ENCODE measurements around the gene PTPRD.

DNA sequence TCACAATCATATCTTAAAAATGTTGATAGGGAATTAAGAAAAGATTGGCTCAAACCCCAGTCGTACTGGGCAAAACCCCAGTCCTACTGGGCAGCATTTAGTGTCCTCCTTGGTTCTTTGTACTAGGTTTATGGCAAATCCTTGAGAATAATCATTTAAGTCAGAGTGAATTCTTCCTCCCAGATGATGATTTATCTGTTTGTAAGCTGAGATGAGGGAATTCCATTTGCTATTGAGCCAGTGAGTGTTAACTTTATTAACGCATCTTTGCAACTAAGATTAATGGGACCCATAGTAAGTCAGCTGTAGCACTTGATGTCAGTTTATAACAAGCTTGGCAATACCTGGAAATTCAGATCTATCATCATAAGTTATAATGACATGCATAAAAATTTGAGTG, 1991.4 kb downstream of the PTPRD start:
- TF ChIP-seq, protein P1, sequence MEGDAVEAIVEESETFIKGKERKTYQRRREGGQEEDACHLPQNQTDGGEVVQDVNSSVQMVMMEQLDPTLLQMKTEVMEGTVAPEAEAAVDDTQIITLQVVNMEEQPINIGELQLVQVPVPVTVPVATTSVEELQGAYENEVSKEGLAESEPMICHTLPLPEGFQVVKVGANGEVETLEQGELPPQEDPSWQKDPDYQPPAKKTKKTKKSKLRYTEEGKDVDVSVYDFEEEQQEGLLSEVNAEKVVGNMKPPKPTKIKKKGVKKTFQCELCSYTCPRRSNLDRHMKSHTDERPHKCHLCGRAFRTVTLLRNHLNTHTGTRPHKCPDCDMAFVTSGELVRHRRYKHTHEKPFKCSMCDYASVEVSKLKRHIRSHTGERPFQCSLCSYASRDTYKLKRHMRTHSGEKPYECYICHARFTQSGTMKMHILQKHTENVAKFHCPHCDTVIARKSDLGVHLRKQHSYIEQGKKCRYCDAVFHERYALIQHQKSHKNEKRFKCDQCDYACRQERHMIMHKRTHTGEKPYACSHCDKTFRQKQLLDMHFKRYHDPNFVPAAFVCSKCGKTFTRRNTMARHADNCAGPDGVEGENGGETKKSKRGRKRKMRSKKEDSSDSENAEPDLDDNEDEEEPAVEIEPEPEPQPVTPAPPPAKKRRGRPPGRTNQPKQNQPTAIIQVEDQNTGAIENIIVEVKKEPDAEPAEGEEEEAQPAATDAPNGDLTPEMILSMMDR (IDR thresholded peaks at IDR 0.05), result no peak
- TF ChIP-seq POLR2A (IDR thresholded peaks at IDR 0.05), result no peak
